ENCODE results near the gene SLC11A2. TPM values are rescaled to one million over a fixed set of nuclear protein-coding genes. Genes with fewer than 3 reads are reported as not detected.
A peak's percentile ranks its signal among the peaks of the same experiment; 100 is the strongest.

SLC11A2 gene
- total and polyA plus RNA-seq, 2 experiments from 2014 or later, result 19.4 to 48.9 TPM

DNA sequence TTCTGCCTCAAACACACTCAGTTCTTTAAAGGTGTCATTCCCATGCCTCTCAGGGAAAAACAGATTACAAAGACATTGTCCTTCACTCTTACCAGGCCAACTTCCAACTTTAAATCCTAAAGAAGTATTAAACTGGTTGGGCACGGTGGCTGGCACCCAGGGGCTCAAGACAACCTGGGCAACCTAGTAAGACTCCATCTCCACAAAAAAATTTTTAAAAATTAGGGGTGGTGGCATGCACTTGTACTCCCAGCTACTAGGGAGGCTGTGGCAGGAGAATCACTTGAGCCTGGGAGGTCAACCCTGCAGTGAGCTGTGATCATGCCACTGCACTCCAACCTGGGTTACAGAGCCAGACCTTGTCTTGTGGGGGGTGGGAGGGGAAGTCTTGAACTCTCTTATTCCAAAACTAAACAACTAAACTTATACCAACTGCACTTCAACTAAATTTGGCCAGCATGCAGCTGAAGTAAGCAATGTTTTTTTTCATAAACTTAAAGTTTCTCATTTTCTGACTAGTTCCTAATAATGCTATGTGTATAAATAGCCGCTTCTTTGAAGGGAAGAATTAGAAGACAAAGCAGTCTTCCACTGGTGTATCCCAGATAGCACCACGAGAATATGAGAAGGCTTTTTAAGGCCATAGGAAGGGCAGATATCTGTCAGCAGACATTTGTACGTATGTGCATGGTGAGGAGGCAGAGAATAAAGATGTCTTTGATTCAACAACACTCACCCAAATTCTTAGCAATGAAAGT, 2.4 kb downstream of the SLC11A2 start:
- Histone ChIP-seq H3K4me2 (peak overlapping the region; percentile 78), H3K27me3 (ENCODE audit: insufficient read depth) (no peaks in the 10 kb centered on the region), H2AFZ (no peak overlapping the region), H3K79me2 (replicated peaks; ENCODE audit: insufficient read depth) (peaks cover 67% of the 10 kb centered on the region), H3F3A (replicated peaks; ENCODE audit: low read depth) (peaks cover 5% of the 10 kb centered on the region; the same call in 1 of the 2 replicates), H3K9me2 (ENCODE audit: insufficient read depth) (no peaks in the 10 kb centered on the region), H3K4me3 (peak overlapping the region; percentile 58; the same call in 1 of the 2 replicates), H4K20me1 (replicated peaks; ENCODE audit: insufficient read depth) (0 out of 2 replicates have a peak, but pooled peaks cover 3% of the 10 kb centered on the region), H3K4me1 (ENCODE audit: insufficient read depth) (peaks cover 26% of the 10 kb centered on the region), H3K27ac (ENCODE audit: low read depth) (no peak overlapping the region; the same call in 1 of the 2 replicates), H3K36me3 (ENCODE audit: insufficient read depth) (no peaks in the 10 kb centered on the region)
- no peaks in the 10 kb centered on the region for H3K36me3 Mint-ChIP-seq (ENCODE audit: low read depth)
- H3K9me3 Mint-ChIP-seq, result no peaks in the 10 kb centered on the region
- DNase-seq (ENCODE audit: low spot score) (no peak), ATAC-seq (no peak)
- TF ChIP-seq ETS1 (IDR thresholded peaks at IDR 0.05) (no peak), CREB1 (CRISPR knock-in tag; IDR thresholded peaks at IDR 0.05; ENCODE audit: low read depth) (no peak), JUNB (IDR thresholded peaks at IDR 0.05; ENCODE audit: unreplicated experiment) (no peak), ZNF331 (CRISPR knock-in tag; IDR thresholded peaks at IDR 0.05; ENCODE audit: low read depth) (no peak), EZH2phosphoT487 (IDR thresholded peaks at IDR 0.05; ENCODE audit: unreplicated experiment) (no peak), EZH2 (IDR thresholded peaks at IDR 0.05; ENCODE audit: low read depth, unreplicated experiment) (no peak), NANOG (IDR thresholded peaks at IDR 0.05; ENCODE audit: borderline replicate concordance) (no peak), ZNF114 (CRISPR knock-in tag; IDR thresholded peaks at IDR 0.05) (no peak), POLR2AphosphoS5 (IDR thresholded peaks at IDR 0.05; ENCODE audit: low read depth) (no peak), STAT1 (IDR thresholded peaks at IDR 0.05; ENCODE audit: unreplicated experiment) (no peak), ZNF462 (CRISPR knock-in tag; IDR thresholded peaks at IDR 0.05) (no peak)
- TF ChIP-seq, protein P1, sequence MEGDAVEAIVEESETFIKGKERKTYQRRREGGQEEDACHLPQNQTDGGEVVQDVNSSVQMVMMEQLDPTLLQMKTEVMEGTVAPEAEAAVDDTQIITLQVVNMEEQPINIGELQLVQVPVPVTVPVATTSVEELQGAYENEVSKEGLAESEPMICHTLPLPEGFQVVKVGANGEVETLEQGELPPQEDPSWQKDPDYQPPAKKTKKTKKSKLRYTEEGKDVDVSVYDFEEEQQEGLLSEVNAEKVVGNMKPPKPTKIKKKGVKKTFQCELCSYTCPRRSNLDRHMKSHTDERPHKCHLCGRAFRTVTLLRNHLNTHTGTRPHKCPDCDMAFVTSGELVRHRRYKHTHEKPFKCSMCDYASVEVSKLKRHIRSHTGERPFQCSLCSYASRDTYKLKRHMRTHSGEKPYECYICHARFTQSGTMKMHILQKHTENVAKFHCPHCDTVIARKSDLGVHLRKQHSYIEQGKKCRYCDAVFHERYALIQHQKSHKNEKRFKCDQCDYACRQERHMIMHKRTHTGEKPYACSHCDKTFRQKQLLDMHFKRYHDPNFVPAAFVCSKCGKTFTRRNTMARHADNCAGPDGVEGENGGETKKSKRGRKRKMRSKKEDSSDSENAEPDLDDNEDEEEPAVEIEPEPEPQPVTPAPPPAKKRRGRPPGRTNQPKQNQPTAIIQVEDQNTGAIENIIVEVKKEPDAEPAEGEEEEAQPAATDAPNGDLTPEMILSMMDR (conservative IDR thresholded peaks at IDR 0.05; ENCODE audit: low read depth in 2 of 2), result no peak
- TF ChIP-seq, protein P2, sequence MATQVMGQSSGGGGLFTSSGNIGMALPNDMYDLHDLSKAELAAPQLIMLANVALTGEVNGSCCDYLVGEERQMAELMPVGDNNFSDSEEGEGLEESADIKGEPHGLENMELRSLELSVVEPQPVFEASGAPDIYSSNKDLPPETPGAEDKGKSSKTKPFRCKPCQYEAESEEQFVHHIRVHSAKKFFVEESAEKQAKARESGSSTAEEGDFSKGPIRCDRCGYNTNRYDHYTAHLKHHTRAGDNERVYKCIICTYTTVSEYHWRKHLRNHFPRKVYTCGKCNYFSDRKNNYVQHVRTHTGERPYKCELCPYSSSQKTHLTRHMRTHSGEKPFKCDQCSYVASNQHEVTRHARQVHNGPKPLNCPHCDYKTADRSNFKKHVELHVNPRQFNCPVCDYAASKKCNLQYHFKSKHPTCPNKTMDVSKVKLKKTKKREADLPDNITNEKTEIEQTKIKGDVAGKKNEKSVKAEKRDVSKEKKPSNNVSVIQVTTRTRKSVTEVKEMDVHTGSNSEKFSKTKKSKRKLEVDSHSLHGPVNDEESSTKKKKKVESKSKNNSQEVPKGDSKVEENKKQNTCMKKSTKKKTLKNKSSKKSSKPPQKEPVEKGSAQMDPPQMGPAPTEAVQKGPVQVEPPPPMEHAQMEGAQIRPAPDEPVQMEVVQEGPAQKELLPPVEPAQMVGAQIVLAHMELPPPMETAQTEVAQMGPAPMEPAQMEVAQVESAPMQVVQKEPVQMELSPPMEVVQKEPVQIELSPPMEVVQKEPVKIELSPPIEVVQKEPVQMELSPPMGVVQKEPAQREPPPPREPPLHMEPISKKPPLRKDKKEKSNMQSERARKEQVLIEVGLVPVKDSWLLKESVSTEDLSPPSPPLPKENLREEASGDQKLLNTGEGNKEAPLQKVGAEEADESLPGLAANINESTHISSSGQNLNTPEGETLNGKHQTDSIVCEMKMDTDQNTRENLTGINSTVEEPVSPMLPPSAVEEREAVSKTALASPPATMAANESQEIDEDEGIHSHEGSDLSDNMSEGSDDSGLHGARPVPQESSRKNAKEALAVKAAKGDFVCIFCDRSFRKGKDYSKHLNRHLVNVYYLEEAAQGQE (IDR thresholded peaks at IDR 0.05; ENCODE audit: unreplicated experiment), result no peak
- peak overlapping the region; percentile 98 for H3K27ac Mint-ChIP-seq
- peak overlapping the region; percentile 86 for H3K4me3 Mint-ChIP-seq
- peaks cover 9% of the 10 kb centered on the region for H3K27me3 Mint-ChIP-seq (ENCODE audit: insufficient read depth, low read depth, poor library complexity)
- peaks cover 34% of the 10 kb centered on the region for H3K4me1 Mint-ChIP-seq

Data from GM23338 (cell line).